HG02798 (cell line): ENCODE results near the gene MAMLD1.

Source experiments
- ATAC-seq: cut with Tn5 transposase; IDR thresholded peaks from one replicate; pipeline ENCODE4 v1.9.1; 2021; ENCODE audit warnings: mild to moderate bottlenecking; ENCODE audit not compliant: unreplicated experiment, poor library complexity

MAMLD1 gene

GRCh38 chrX:150548251-150548650 is 185.1 kb downstream of the MAMLD1 start:
- ATAC-seq = no peak

GRCh38 chrX:150548684-150549083 is 185.6 kb downstream of the MAMLD1 start:
- no peak for ATAC-seq

- no peak for ATAC-seq
Observed at GRCh38 chrX:150551963-150552362, 188.8 kb downstream of the MAMLD1 start.

GRCh38 chrX:150558424-150558823 is 195.3 kb downstream of the MAMLD1 start:
- ATAC-seq = no peak
